IPS-18a (cell line): Measurements from ENCODE around the gene KNTC1.
"Not testable (repeated sequence)": the region's sequence is repeated elsewhere in the genome, so short reads cannot be mapped to it uniquely, and the experiment has no call there.

ENCODE experiments used
- H3K27ac ChIP-seq: one replicate; pipeline ENCODE4 v1.5.1; 2013; ENCODE audit warnings: low read length
- H3K27me3 ChIP-seq: one replicate; pipeline ENCODE4 v1.6.1; 2013; ENCODE audit warnings: mild to moderate bottlenecking, low read length; ENCODE audit not compliant: control insufficient read depth, insufficient read depth
- H3K36me3 ChIP-seq: one replicate; pipeline ENCODE4 v1.6.1; 2013; ENCODE audit warnings: low read depth, low read length; ENCODE audit not compliant: control insufficient read depth
- H3K4me1 ChIP-seq: one replicate; pipeline ENCODE4 v1.6.1; 2013; ENCODE audit warnings: low read depth, low read length; ENCODE audit not compliant: control insufficient read depth
- H3K4me3 ChIP-seq: one replicate; pipeline ENCODE4 v1.5.1; 2013; ENCODE audit warnings: low read length
- H3K9ac ChIP-seq: one replicate; pipeline ENCODE4 v1.6.1; 2013; ENCODE audit warnings: mild to moderate bottlenecking, low read length, moderate library complexity
- H3K9me3 ChIP-seq: one replicate; pipeline ENCODE4 v1.6.1; 2013; ENCODE audit warnings: low read depth, low read length; ENCODE audit not compliant: control insufficient read depth

Gene KNTC1

GRCh38 chr12:122493222-122493621, 33.8 kb upstream of the KNTC1 start:
- H3K27me3 ChIP-seq, H3K9ac ChIP-seq, H3K4me3 ChIP-seq, H3K27ac ChIP-seq, H3K9me3 ChIP-seq, H3K4me1 ChIP-seq: not testable (repeated sequence)
- peaks cover 43% of the 10 kb centered on the region for H3K36me3 ChIP-seq

- Histone ChIP-seq H3K27me3 (no peaks in the 10 kb centered on the region), H3K36me3 (peaks cover 25% of the 10 kb centered on the region), H3K4me3 (no peak overlapping the region), H3K4me1 (no peaks in the 10 kb centered on the region), H3K27ac (no peak overlapping the region), H3K9ac (no peak overlapping the region), H3K9me3 (no peaks in the 10 kb centered on the region)
These were observed 31.8 kb upstream of the KNTC1 start for GRCh38 chr12:122495258-122495657.

GRCh38 chr12:122499991-122500684, 26.9 kb upstream of the KNTC1 start:
- Histone ChIP-seq H3K4me3 (peak overlapping the region; percentile 74), H3K27ac (peak overlapping the region; percentile 69), H3K9me3 (no peaks in the 10 kb centered on the region), H3K4me1 (peaks cover 7% of the 10 kb centered on the region), H3K27me3 (no peaks in the 10 kb centered on the region), H3K9ac (peak overlapping the region; percentile 88), H3K36me3 (peaks cover 23% of the 10 kb centered on the region)

- Histone ChIP-seq H3K4me3 (peak within 1 kb of the TSS; percentile 74), H3K4me1 (peaks cover 7% of the 10 kb centered on the region), H3K27me3 (no peaks in the 10 kb centered on the region), H3K27ac (peak within 1 kb of the TSS; percentile 86), H3K9ac (peak within 1 kb of the TSS; percentile 88), H3K36me3 (peaks cover 29% of the 10 kb centered on the region), H3K9me3 (no peaks in the 10 kb centered on the region)
These were observed 26.2 kb upstream of the KNTC1 start, which contains the start of gene ZCCHC8 for GRCh38 chr12:122500685-122501488. TSS of gene ZCCHC8 (minus strand) at chr12:122500932. CDS start at chr12:122500840, 92 bp downstream.

GRCh38 chr12:122501489-122501989, 25.5 kb upstream of the KNTC1 start:
- Histone ChIP-seq H3K9ac (peak overlapping the region; percentile 47), H3K27ac (peak overlapping the region; percentile 86), H3K4me3 (peak overlapping the region; percentile 74), H3K9me3 (no peaks in the 10 kb centered on the region), H3K27me3 (no peaks in the 10 kb centered on the region), H3K36me3 (peaks cover 34% of the 10 kb centered on the region), H3K4me1 (peaks cover 7% of the 10 kb centered on the region)

GRCh38 chr12:122503147-122503751, 23.8 kb upstream of the KNTC1 start:
- Histone ChIP-seq H3K27me3 (no peaks in the 10 kb centered on the region), H3K4me3 (no peak overlapping the region), H3K9ac (no peak overlapping the region), H3K36me3 (peaks cover 50% of the 10 kb centered on the region), H3K27ac (no peak overlapping the region), H3K9me3 (no peaks in the 10 kb centered on the region), H3K4me1 (peaks cover 7% of the 10 kb centered on the region)

GRCh38 chr12:122503783-122504590, 23.1 kb upstream of the KNTC1 start:
- peaks cover 57% of the 10 kb centered on the region for H3K36me3 ChIP-seq

GRCh38 chr12:122505419-122506051, 21.5 kb upstream of the KNTC1 start:
- Histone ChIP-seq H3K27me3 (no peaks in the 10 kb centered on the region), H3K36me3 (peaks cover 73% of the 10 kb centered on the region), H3K9me3 (no peaks in the 10 kb centered on the region), H3K27ac (no peak overlapping the region), H3K4me3 (no peak overlapping the region), H3K9ac (no peak overlapping the region), H3K4me1 (peaks cover 7% of the 10 kb centered on the region)

More at GRCh38 chr12:122503783-122504590, 23.1 kb upstream of the KNTC1 start:
- H3K27me3 ChIP-seq: no peaks in the 10 kb centered on the region
- no peaks in the 10 kb centered on the region for H3K9me3 ChIP-seq
- peaks cover 7% of the 10 kb centered on the region for H3K4me1 ChIP-seq
- H3K9ac ChIP-seq: no peak overlapping the region
- no peak overlapping the region for H3K27ac ChIP-seq
- H3K4me3 ChIP-seq: no peak overlapping the region

- Histone ChIP-seq H3K4me1 (peaks cover 2% of the 10 kb centered on the region), H3K27me3 (no peaks in the 10 kb centered on the region), H3K9ac (no peak overlapping the region), H3K27ac (no peak overlapping the region), H3K36me3 (peaks cover 82% of the 10 kb centered on the region), H3K4me3 (no peak overlapping the region), H3K9me3 (no peaks in the 10 kb centered on the region)
These were observed 20.6 kb upstream of the KNTC1 start for GRCh38 chr12:122506393-122506938.

GRCh38 chr12:122508163-122508562, 18.9 kb upstream of the KNTC1 start:
- Histone ChIP-seq H3K27ac (no peak overlapping the region), H3K4me3 (no peak overlapping the region), H3K9me3 (no peaks in the 10 kb centered on the region), H3K4me1 (no peaks in the 10 kb centered on the region), H3K27me3 (no peaks in the 10 kb centered on the region), H3K9ac (no peak overlapping the region), H3K36me3 (peaks cover 95% of the 10 kb centered on the region)
